Measurements from ENCODE around the gene KIF18B. TPM values are rescaled to one million over a fixed set of nuclear protein-coding genes. Genes with fewer than 3 reads are reported as not detected.

KIF18B gene
- total and polyA plus RNA-seq, 2 of the 13 experiments (the other 11 are each of a cell fraction or from before 2014, with no cell fraction given), result 15.2 to 15.3 TPM

GRCh38 chr17:44915862-44916780 lies 31.5 kb downstream of the KIF18B start (continued):
- TF ChIP-seq ZNF549 (CRISPR knock-in tag; IDR thresholded peaks at IDR 0.05) (no peak), SKI (IDR thresholded peaks at IDR 0.05; ENCODE audit: partially characterized antibody) (peak; percentile 16), RXRA (CRISPR knock-in tag; IDR thresholded peaks at IDR 0.05) (peak; percentile 7; the same call in 1 of the 2 replicates), ZFP36L1 (CRISPR knock-in tag; IDR thresholded peaks at IDR 0.05) (no peak), ZNF781 (CRISPR knock-in tag; IDR thresholded peaks at IDR 0.05; ENCODE audit: borderline replicate concordance, not compliant biosample characterization) (no peak), DR1 (CRISPR knock-in tag; IDR thresholded peaks at IDR 0.05) (peak; percentile 37; the same call in 1 of the 2 replicates), EP300 (IDR thresholded peaks at IDR 0.05; ENCODE audit: low read depth in 2 of 2, low read length in 2 of 2) (peak; percentile 22 to 23; a peak in 1 of 4 replicates), EP300 (CRISPR knock-in tag; IDR thresholded peaks at IDR 0.05; ENCODE audit: borderline replicate concordance) (no peak), ARID2 (CRISPR knock-in tag; IDR thresholded peaks at IDR 0.05; ENCODE audit: borderline replicate concordance) (no peak), KMT2A (CRISPR knock-in tag; IDR thresholded peaks at IDR 0.05) (peak; percentile 7; the same call in 1 of the 2 replicates), ZNF160 (CRISPR knock-in tag; IDR thresholded peaks at IDR 0.05) (no peak), CEBPG (CRISPR knock-in tag; IDR thresholded peaks at IDR 0.05) (0 out of 2 replicates have a peak, but pooled peaks have one; percentile 25), FOXK1 (CRISPR knock-in tag; IDR thresholded peaks at IDR 0.05; ENCODE audit: borderline replicate concordance, low read depth) (peak; percentile 21; the same call in 1 of the 2 replicates), PITX1 (CRISPR knock-in tag; IDR thresholded peaks at IDR 0.05) (no peak), HNF4A (CRISPR knock-in tag; IDR thresholded peaks at IDR 0.05) (peak; percentile 58; the same call in 1 of the 2 replicates), ZSCAN5A (CRISPR knock-in tag; IDR thresholded peaks at IDR 0.05; ENCODE audit: borderline replicate concordance) (no peak), ZMAT5 (CRISPR knock-in tag; IDR thresholded peaks at IDR 0.05; ENCODE audit: borderline replicate concordance, low read depth) (no peak), ZNF782 (CRISPR knock-in tag; IDR thresholded peaks at IDR 0.05; ENCODE audit: borderline replicate concordance) (0 out of 2 replicates have a peak, but pooled peaks have one; percentile 67), HNF4G (IDR thresholded peaks at IDR 0.05; ENCODE audit: borderline replicate concordance, low read depth, low read length) (0 out of 2 replicates have a peak, but pooled peaks have one; percentile 6), HNF4G (CRISPR knock-in tag; IDR thresholded peaks at IDR 0.05; ENCODE audit: borderline replicate concordance, low read depth) (no peak), ATF2 (CRISPR knock-in tag; IDR thresholded peaks at IDR 0.05) (no peak), DMTF1 (CRISPR knock-in tag; IDR thresholded peaks at IDR 0.05) (no peak), ZNF563 (CRISPR knock-in tag; IDR thresholded peaks at IDR 0.05) (no peak)
